Activated CD8-positive, alpha-beta memory T cell treated with anti-CD3 and anti-CD28 coated beads, Interleukin-2, amount 50 U/mL, for 24 hours (primary cell): Measurements from ENCODE around the gene GATA2.

Experiments
- DNase-seq: peaks from one replicate; pipeline ENCODE4 v3.0.0-alpha.2; 2020; ENCODE audit errors: extremely low read depth

The GATA2 gene

GRCh38 chr3:128433837-128434165 lies 59.2 kb downstream of the GATA2 start:
- no peak for DNase-seq

- DNase-seq: no peak
Observed at GRCh38 chr3:128432971-128433836, 59.8 kb downstream of the GATA2 start.

- no peak for DNase-seq
Observed at GRCh38 chr3:128432301-128432970, 60.6 kb downstream of the GATA2 start.

GRCh38 chr3:128431803-128432300 lies 61.1 kb downstream of the GATA2 start:
- no peak for DNase-seq

GRCh38 chr3:128430731-128431130 lies 62.3 kb downstream of the GATA2 start:
- no peak for DNase-seq

- no peak for DNase-seq
Observed at GRCh38 chr3:128430301-128430700, 62.7 kb downstream of the GATA2 start.

GRCh38 chr3:128429751-128430150 lies 63.2 kb downstream of the GATA2 start:
- DNase-seq: no peak
